NT2/D1 (cell line): ENCODE measurements around the gene LFNG.

Experiments used
- YY1 ChIP-seq: IDR thresholded peaks from 2 replicates; pipeline ENCODE4 v1.6.1; 2011; ENCODE audit not compliant: insufficient read length, insufficient read depth
- ZNF274 ChIP-seq: IDR thresholded peaks from 2 replicates; pipeline ENCODE4 v1.6.1; 2011; ENCODE audit warnings: mild to moderate bottlenecking, low read depth, low read length

DNA sequence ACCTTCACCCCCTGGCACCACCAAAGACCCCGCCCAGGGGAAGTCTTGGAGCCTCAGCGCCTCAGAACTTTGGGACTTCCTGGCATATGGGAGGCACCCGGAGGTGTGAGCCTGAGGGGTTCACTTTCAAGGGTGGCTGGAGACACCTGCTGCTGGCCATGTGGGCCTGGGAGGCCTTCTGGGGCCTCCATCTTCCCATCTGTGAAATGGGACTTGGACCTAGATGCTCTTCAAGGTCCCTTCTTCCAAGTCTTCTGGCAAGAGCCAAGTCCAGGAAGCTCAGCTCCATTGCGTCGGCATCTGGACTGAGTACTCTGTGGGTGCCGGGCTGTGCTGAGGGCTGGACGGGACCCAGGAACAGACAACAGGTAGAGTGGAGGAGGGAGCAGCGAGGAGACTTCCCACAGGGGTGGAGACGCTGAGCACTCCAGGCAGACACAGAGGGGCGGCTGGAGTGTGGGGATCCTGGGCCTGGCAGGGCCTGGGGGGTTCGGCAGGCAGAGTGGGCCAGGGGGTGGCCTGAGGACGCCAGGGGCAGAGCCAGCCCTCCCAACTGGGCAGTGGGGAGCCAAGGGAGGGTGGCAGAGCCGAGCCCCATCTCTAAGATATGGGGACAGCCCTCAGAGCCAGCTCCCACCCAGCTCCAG, 9.3 kb upstream of the LFNG start:
- TF ChIP-seq ZNF274 (no peak), YY1 (no peak)
